HEK293 (cell line): Measurements from ENCODE around the gene C9orf40.

Source experiments
- MZF1 ChIP-seq: fragments of 450-650 bp; formaldehyde crosslinking; IDR thresholded peaks from 2 replicates; pipeline ENCODE4 v1.5.1; 2017; ENCODE audit warnings: missing biosample characterization, missing genetic modification characterization, borderline replicate concordance
- ZNF10 ChIP-seq: fragments of 450-650 bp; formaldehyde crosslinking; IDR thresholded peaks from 2 replicates; pipeline ENCODE4 v1.5.1; 2017; ENCODE audit warnings: missing biosample characterization, missing genetic modification characterization
- TF ChIP-seq, protein P1 (sequence below): fragments of 450-650 bp; formaldehyde crosslinking; IDR thresholded peaks from 2 replicates; pipeline ENCODE4 v1.5.1; 2016; ENCODE audit warnings: missing biosample characterization, missing genetic modification characterization

DNA sequence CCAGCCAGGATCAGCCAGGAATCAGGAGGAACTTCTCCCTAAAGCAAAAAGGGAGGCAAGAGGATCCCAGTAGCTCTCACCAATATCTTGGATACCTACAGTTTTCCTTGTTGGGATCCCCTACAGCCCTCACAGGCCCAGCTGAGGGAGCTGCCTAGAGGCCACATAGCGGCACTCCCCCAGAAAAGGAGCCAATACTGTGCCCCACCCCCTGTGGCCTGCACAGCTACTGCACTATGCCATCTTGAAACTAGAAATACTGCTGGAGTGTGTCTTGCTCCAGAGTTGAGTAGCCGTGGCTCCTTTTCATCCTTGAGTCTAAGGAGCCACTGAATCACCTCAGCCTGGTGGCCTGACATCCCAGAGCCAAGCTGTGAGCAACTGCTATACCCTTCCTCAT lies 42.7 kb downstream of the C9orf40 start:
- TF ChIP-seq ZNF10 (tag by site-specific recombination): no peak
- no peak for TF ChIP-seq MZF1 (tag by site-specific recombination)
- TF ChIP-seq, protein P1, sequence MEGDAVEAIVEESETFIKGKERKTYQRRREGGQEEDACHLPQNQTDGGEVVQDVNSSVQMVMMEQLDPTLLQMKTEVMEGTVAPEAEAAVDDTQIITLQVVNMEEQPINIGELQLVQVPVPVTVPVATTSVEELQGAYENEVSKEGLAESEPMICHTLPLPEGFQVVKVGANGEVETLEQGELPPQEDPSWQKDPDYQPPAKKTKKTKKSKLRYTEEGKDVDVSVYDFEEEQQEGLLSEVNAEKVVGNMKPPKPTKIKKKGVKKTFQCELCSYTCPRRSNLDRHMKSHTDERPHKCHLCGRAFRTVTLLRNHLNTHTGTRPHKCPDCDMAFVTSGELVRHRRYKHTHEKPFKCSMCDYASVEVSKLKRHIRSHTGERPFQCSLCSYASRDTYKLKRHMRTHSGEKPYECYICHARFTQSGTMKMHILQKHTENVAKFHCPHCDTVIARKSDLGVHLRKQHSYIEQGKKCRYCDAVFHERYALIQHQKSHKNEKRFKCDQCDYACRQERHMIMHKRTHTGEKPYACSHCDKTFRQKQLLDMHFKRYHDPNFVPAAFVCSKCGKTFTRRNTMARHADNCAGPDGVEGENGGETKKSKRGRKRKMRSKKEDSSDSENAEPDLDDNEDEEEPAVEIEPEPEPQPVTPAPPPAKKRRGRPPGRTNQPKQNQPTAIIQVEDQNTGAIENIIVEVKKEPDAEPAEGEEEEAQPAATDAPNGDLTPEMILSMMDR (tag by site-specific recombination): no peak
